AG04449 (cell line): ENCODE measurements around the gene MARCHF11.

Source experiments
- CTCF ChIA-PET: fragments of 350-600 bp; formaldehyde crosslinking; extraction: SDS; loops from one replicate; lab custom pipeline; 2021; ENCODE audit warnings: antibody characterized with exemption; lab: Yijun Ruan, JAX
- POLR2A ChIA-PET: fragments of 400-600, 350-600 bp; formaldehyde crosslinking; extraction: SDS; loops from one replicate; lab custom pipeline; 2020; ENCODE audit warnings: antibody characterized with exemption, inconsistent platforms; lab: Yijun Ruan, JAX
- DNase-seq: peaks from one replicate; pipeline ENCODE4 v3.0.0-alpha.2; 2010; ENCODE audit warnings: low read depth, low spot score
- H3K4me3 ChIP-seq: 2 replicates; pipeline ENCODE4 v1.5.1; 2011; ENCODE audit warnings: low read depth, mild to moderate bottlenecking, control low read depth, low read length
- TF ChIP-seq, protein P1 (sequence below): IDR thresholded peaks from one replicate; pipeline ENCODE4 v1.5.1; 2011; ENCODE audit warnings: mild to moderate bottlenecking, moderate library complexity, low read length, control low read depth, inconsistent platforms; ENCODE audit not compliant: insufficient read depth; ENCODE audit errors: missing control alignments

The MARCHF11 gene

GRCh38 chr5:16127865-16128544 lies 51.6 kb downstream of the MARCHF11 start:
- ChIA-PET POLR2A (no interaction called here), CTCF (no interaction called here)
- no peak overlapping the region for H3K4me3 ChIP-seq
- TF ChIP-seq, protein P1, sequence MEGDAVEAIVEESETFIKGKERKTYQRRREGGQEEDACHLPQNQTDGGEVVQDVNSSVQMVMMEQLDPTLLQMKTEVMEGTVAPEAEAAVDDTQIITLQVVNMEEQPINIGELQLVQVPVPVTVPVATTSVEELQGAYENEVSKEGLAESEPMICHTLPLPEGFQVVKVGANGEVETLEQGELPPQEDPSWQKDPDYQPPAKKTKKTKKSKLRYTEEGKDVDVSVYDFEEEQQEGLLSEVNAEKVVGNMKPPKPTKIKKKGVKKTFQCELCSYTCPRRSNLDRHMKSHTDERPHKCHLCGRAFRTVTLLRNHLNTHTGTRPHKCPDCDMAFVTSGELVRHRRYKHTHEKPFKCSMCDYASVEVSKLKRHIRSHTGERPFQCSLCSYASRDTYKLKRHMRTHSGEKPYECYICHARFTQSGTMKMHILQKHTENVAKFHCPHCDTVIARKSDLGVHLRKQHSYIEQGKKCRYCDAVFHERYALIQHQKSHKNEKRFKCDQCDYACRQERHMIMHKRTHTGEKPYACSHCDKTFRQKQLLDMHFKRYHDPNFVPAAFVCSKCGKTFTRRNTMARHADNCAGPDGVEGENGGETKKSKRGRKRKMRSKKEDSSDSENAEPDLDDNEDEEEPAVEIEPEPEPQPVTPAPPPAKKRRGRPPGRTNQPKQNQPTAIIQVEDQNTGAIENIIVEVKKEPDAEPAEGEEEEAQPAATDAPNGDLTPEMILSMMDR = no peak
- no peak for DNase-seq

DNA sequence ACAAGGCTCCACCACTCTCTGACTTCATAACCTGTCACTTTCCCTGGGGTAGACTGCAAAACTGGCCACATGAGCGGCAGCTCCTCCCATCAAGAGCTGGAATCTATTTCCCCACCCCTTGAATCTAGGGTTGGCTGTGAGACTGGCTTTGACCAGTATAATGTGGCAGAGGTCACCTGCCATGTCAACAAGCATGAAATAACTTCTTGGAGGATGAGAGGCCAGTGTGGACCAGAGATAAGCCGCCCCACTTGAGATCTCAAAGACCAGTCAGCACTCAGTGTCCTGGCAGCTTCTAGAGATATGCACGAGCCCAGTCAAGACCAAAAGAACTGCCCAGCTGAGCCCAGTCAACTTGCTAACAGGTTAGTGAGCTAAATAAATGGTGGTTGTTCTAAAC lies 59.0 kb downstream of the MARCHF11 start:
- DNase-seq = no peak
- ChIA-PET POLR2A (no interaction called here), CTCF (no interaction called here)
- TF ChIP-seq, protein P1 = no peak
- no peak overlapping the region for H3K4me3 ChIP-seq

- TF ChIP-seq, protein P1 = no peak
- ChIA-PET POLR2A (no interaction called here), CTCF (no interaction called here)
- no peak overlapping the region for H3K4me3 ChIP-seq
- DNase-seq = no peak
These were observed 59.8 kb downstream of the MARCHF11 start for GRCh38 chr5:16119790-16120189.

- H3K4me3 ChIP-seq = no peak overlapping the region
- no peak for DNase-seq
- POLR2A ChIA-PET = no interaction called here
- TF ChIP-seq, protein P1 = no peak
- CTCF ChIA-PET = no interaction called here
These were observed 64.5 kb downstream of the MARCHF11 start for GRCh38 chr5:16115140-16115539.

DNA sequence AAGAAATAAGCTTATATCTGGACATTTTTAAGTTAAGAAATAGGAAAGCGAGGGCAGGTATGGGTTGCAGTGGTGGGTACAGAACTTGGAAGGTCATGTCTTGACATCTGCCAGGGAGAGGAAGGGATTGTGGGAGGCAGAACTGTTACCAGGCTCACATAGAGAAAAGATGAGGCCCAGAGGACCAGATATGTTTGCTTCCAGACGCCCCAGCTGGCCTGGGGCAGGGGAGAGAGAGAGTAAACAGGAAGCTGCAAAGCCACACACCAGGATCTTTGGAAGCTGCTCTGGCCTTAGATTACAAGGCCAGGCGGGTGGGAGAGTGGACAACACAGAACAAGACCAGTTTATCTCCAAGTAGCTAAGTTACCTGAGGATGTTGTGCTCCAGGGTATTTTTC lies 71.2 kb downstream of the MARCHF11 start:
- TF ChIP-seq, protein P1 = no peak
- no peak for DNase-seq
- no peak overlapping the region for H3K4me3 ChIP-seq
- POLR2A ChIA-PET = no interaction called here
- CTCF ChIA-PET = no interaction called here

GRCh38 chr5:16104961-16105360 lies 74.6 kb downstream of the MARCHF11 start:
- no peak overlapping the region for H3K4me3 ChIP-seq
- POLR2A ChIA-PET = no interaction called here
- TF ChIP-seq, protein P1 = no peak
- DNase-seq = no peak
- CTCF ChIA-PET = no interaction called here
